Keratinocyte (primary cell): ENCODE data around the gene GABRA4. TPM values are rescaled to one million over a fixed set of nuclear protein-coding genes. Genes with fewer than 3 reads are reported as not detected.

Experiments used
- DNase-seq: peaks from one replicate; pipeline ENCODE4 v3.0.0-alpha.2; 2011; ENCODE audit warnings: low read depth, missing footprints, low spot score
- FAIRE-seq: peaks from 2 replicates; lab custom pipeline; 2011; peaks lifted over from hg19 to GRCh38; lab: Jason Lieb, UNC
- H2AFZ ChIP-seq: 2 replicates; pipeline ENCODE4 v1.6.0; 2012; ENCODE audit warnings: low read length, control low read depth, inconsistent platforms; ENCODE audit not compliant: control insufficient read depth
- H3K27ac ChIP-seq: 2 replicates; pipeline ENCODE4 v1.5.1; 2011; ENCODE audit warnings: low read length; ENCODE audit not compliant: control insufficient read depth, insufficient read depth
- H3K27me3 ChIP-seq: 3 replicates; pipeline ENCODE4 v1.6.0; 2011; ENCODE audit warnings: low read length; ENCODE audit not compliant: control insufficient read depth, insufficient read depth; ENCODE audit errors: extremely low read depth
- H3K36me3 ChIP-seq, 2 experiments: 2 replicates in 1 of 2; 3 replicates in 1 of 2; pipeline ENCODE4 v1.5.1; 2011; ENCODE audit warnings: low read length in 2 of 2, mild to moderate bottlenecking in 1 of 2; ENCODE audit not compliant: control insufficient read depth in 2 of 2, insufficient read depth in 2 of 2; ENCODE audit errors: extremely low read depth in 1 of 2
- H3K4me1 ChIP-seq: 3 replicates; pipeline ENCODE4 v1.5.1; 2011; ENCODE audit warnings: low read length; ENCODE audit not compliant: control insufficient read depth, insufficient read depth; ENCODE audit errors: extremely low read depth
- H3K4me2 ChIP-seq: 3 replicates; pipeline ENCODE4 v1.6.0; 2011; ENCODE audit warnings: low read depth, low read length; ENCODE audit not compliant: control insufficient read depth, insufficient read depth; ENCODE audit errors: extremely low read depth
- H3K4me3 ChIP-seq, 3 experiments: fragments of 200-600 bp in 1 of 3; sonication (generic) in 1 of 3; 2 replicates in 2 of 3; 3 replicates in 1 of 3; pipeline ENCODE4 v1.5.1; 2011 to 2016; ENCODE audit warnings: low read length in 3 of 3, mild to moderate bottlenecking in 3 of 3, control low read depth in 2 of 3, inconsistent platforms in 1 of 3, low read depth in 1 of 3, mixed read lengths in 1 of 3, mixed run types in 1 of 3, moderate library complexity in 1 of 3; ENCODE audit not compliant: control insufficient read depth in 2 of 3, insufficient read depth in 2 of 3; ENCODE audit errors: extremely low read depth in 1 of 3
- H3K79me2 ChIP-seq: 2 replicates; pipeline ENCODE4 v1.6.0; 2012; ENCODE audit warnings: low read length; ENCODE audit not compliant: control insufficient read depth, insufficient read depth
- H3K9ac ChIP-seq: 3 replicates; pipeline ENCODE4 v1.6.0; 2011; ENCODE audit warnings: low read length; ENCODE audit not compliant: control insufficient read depth, insufficient read depth; ENCODE audit errors: extremely low read depth
- H3K9me1 ChIP-seq: 3 replicates; pipeline ENCODE4 v1.6.0; 2011; ENCODE audit warnings: low read length; ENCODE audit not compliant: control insufficient read depth, insufficient read depth; ENCODE audit errors: extremely low read depth
- H3K9me3 ChIP-seq: 2 replicates; pipeline ENCODE4 v1.5.1; 2012; ENCODE audit warnings: low read depth, low read length; ENCODE audit not compliant: control insufficient read depth
- H4K20me1 ChIP-seq: 3 replicates; pipeline ENCODE4 v1.6.0; 2011; ENCODE audit warnings: low read length; ENCODE audit not compliant: control insufficient read depth, insufficient read depth; ENCODE audit errors: extremely low read depth
- EZH2 ChIP-seq: IDR thresholded peaks from one replicate; pipeline ENCODE4 v1.6.1; 2012; ENCODE audit warnings: inconsistent platforms, mild to moderate bottlenecking, low read length, moderate library complexity
- dilution Hi-C: fragments of 300-500 bp; cut with MboI; formaldehyde crosslinking; loops from one replicate; pipeline ENCODE4 v1.7.0; 2020; ENCODE audit warnings: low sequenced_read_pairs; ENCODE audit not compliant: extremely low pct_ligation_motif_present
- polyA plus RNA-seq, 5 experiments: library from polyadenylated mRNA; depleted of rRNA in 3 of 5; stranded (reverse) in 3 of 5; stranded (forward) in 1 of 5; unstranded in 1 of 5; fragments of >200 nt; gene quantifications; 1 replicate in 1 of 5; 2 replicates in 3 of 5; 3 replicates in 1 of 5; pipeline versions ENCODE4 v1.2.1 to v1.2.3, GENCODE V29; 2011 to 2012; ENCODE audit warnings: missing spikeins in 2 of 5, low read depth in 1 of 5, low replicate concordance in 1 of 5
- TF ChIP-seq, protein P1 (sequence below), 3 experiments: IDR thresholded peaks in 1 of 3; conservative IDR thresholded peaks in 1 of 3; optimal IDR thresholded peaks in 1 of 3; 2 replicates in 2 of 3; 3 replicates in 1 of 3; pipeline versions ENCODE3 to v1.5.1; 2011; ENCODE audit warnings: low read length in 3 of 3, mild to moderate bottlenecking in 3 of 3, moderate library complexity in 2 of 3, control low read depth in 1 of 3, inconsistent platforms in 1 of 3; ENCODE audit not compliant: insufficient read depth in 2 of 3; ENCODE audit errors: extremely low read depth in 1 of 3

GABRA4 gene
- polyA plus RNA-seq, 1 donor (not counting 4 experiments of a cell fraction or from before 2014, with no cell fraction given) = not detected

DNA sequence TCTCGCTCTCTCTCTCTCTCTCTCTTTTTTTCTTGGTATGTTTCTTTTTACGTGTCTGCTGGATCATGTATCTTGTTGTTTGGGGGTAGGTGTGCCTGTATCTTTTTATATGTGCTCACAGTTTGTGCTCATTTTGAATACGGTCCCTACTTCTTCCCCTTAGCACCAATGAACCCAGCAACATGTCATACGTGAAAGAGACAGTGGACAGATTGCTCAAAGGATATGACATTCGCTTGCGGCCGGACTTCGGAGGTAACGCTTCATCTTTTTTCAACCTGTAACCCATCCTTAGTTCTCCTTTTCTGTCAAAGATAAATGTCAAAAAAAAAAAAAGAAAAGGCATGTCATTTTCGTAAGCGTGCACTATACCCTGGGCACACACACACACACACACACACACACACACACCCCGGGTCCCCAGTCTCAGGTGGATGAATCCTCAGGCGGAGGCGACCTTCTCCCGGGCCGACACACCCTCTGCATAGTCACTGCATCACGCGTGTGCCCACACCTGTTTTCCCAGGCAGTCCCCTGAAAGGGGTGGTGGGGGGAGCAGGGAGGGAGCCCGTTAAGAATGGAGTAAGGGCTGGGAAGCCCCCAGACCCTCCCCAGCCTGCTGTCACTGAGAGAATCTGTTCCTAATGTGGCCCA lies 38.5 kb upstream of the GABRA4 start:
- Histone ChIP-seq H2AFZ (peak overlapping the region; percentile 84), H3K9ac (peak overlapping the region; percentile 24), H4K20me1 (no peaks in the 10 kb centered on the region), H3K27ac (no peak overlapping the region), H3K79me2 (no peaks in the 10 kb centered on the region), H3K27me3 (peaks cover 14% of the 10 kb centered on the region), H3K4me2 (peak overlapping the region; percentile 98), H3K9me1 (no peaks in the 10 kb centered on the region), H3K36me3 (no peaks in the 10 kb centered on the region), H3K4me3 (peak overlapping the region; percentile 22 to 81 (median 62)), H3K4me1 (peaks cover 8% of the 10 kb centered on the region), H3K9me3 (no peaks in the 10 kb centered on the region)
- FAIRE-seq (no peak), DNase-seq (no peak)
- no peak for TF ChIP-seq EZH2
- TF ChIP-seq, protein P1, sequence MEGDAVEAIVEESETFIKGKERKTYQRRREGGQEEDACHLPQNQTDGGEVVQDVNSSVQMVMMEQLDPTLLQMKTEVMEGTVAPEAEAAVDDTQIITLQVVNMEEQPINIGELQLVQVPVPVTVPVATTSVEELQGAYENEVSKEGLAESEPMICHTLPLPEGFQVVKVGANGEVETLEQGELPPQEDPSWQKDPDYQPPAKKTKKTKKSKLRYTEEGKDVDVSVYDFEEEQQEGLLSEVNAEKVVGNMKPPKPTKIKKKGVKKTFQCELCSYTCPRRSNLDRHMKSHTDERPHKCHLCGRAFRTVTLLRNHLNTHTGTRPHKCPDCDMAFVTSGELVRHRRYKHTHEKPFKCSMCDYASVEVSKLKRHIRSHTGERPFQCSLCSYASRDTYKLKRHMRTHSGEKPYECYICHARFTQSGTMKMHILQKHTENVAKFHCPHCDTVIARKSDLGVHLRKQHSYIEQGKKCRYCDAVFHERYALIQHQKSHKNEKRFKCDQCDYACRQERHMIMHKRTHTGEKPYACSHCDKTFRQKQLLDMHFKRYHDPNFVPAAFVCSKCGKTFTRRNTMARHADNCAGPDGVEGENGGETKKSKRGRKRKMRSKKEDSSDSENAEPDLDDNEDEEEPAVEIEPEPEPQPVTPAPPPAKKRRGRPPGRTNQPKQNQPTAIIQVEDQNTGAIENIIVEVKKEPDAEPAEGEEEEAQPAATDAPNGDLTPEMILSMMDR (optimal IDR thresholded peaks at IDR 0.05 in 1 of 3, IDR thresholded peaks at IDR 0.05 in 1 of 3, conservative IDR thresholded peaks at IDR 0.05 in 1 of 3; ENCODE audit: extremely low read depth in 1 of 3, insufficient read depth in 2 of 3, low read length in 3 of 3) = no peak
- dilution Hi-C loops = no loop called here

DNA sequence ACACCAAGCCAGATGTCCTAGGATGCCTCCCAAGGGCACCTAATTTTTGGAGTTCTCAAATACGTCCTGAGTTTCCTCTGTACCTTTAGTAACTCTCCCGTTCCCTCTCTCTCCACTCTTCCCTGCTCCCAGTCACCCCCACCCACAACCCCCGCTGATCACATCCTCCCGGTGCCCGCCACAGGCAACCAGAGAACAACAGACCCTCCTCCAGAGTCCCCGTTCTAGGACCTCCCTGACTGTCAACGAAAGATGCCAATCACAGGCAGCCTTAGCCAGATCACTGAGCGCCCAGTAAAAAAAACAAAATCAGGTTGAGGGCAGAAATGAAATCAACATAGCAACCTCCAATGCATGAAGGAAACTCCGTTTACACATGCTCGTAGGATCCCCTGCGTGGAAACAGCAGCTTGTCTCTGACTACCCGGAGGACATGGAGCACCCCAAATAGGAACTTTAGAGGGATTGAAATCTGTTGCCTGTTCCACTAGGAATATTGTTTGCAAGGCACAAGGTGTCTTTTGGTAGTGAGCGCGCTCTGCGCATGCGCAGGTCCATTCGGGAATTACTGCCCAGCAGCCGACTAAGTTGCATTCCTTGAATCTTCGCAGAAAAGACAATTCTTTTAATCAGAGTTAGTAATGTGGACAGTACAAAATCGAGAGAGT lies 37.8 kb upstream of the GABRA4 start, which contains the start of gene GABRB1:
Gene GABRB1, plus strand, starts transcription at position 557 of the 668 bp plus-strand sequence.
- H3K27me3 ChIP-seq = peaks cover 14% of the 10 kb centered on the region
- peak within 1 kb of the TSS; percentile 84 for H2AFZ ChIP-seq
- TF ChIP-seq, protein P1 (optimal IDR thresholded peaks at IDR 0.05 in 1 of 3, IDR thresholded peaks at IDR 0.05 in 1 of 3, conservative IDR thresholded peaks at IDR 0.05 in 1 of 3; ENCODE audit: extremely low read depth in 1 of 3, insufficient read depth in 2 of 3, low read length in 3 of 3) = no peak
- TF ChIP-seq EZH2 = no peak
- no peaks in the 10 kb centered on the region for H4K20me1 ChIP-seq
- peak within 1 kb of the TSS; percentile 98 for H3K4me2 ChIP-seq
- DNase-seq = no peak
- no peaks in the 10 kb centered on the region for H3K36me3 ChIP-seq
- H3K27ac ChIP-seq = no peak within 1 kb of the TSS
- dilution Hi-C loops = no loop called here
- no peaks in the 10 kb centered on the region for H3K79me2 ChIP-seq
- peak within 1 kb of the TSS; percentile 22 to 81 (median 62) for H3K4me3 ChIP-seq
- H3K9ac ChIP-seq = peak within 1 kb of the TSS; percentile 24
- peaks cover 8% of the 10 kb centered on the region for H3K4me1 ChIP-seq
- FAIRE-seq = no peak
- no peaks in the 10 kb centered on the region for H3K9me1 ChIP-seq
- H3K9me3 ChIP-seq = no peaks in the 10 kb centered on the region
